Measurements from ENCODE around the gene RNF169. TPM values are rescaled to one million over a fixed set of nuclear protein-coding genes. Genes with fewer than 3 reads are reported as not detected.

Gene RNF169
- total and polyA plus RNA-seq, 2 of the 4 experiments (the other 2 are of a cell fraction) = 3.6 to 23.3 TPM

GRCh38 chr11:74731301-74732094 is 17.2 kb upstream of the RNF169 start, which contains the start of gene CHRDL2:
CHRDL2 (minus strand) TSS chr11:74731426; CDS start chr11:74730888, 538 bp downstream.
- Histone ChIP-seq H2AK9ac (replicated peaks; ENCODE audit: low read depth, low read length, poor library complexity) (no peak within 1 kb of the TSS), H2BK15ac (ENCODE audit: low read depth, low read length) (0 out of 3 replicates have a peak within 1 kb of the TSS, but pooled peaks have one; percentile 10), H2AFZ (replicated peaks; ENCODE audit: low read length, poor library complexity) (peak within 1 kb of the TSS; percentile 61), H4K5ac (ENCODE audit: low read depth, low read length) (no peak within 1 kb of the TSS), H3K4me3 (ENCODE audit: insufficient read depth, low read depth, low read length) (peak within 1 kb of the TSS; percentile 45), H3K56ac (ENCODE audit: extremely low read depth, insufficient read depth, low read length) (no peak within 1 kb of the TSS), H3K27ac (ENCODE audit: insufficient read depth, low read length) (no peak within 1 kb of the TSS), H3K4me2 (ENCODE audit: low read depth, low read length) (peak within 1 kb of the TSS; percentile 78), H4K8ac (ENCODE audit: low read depth in 2 of 2, low read length in 2 of 2) (no peak within 1 kb of the TSS), H2BK120ac (ENCODE audit: low read depth, low read length) (peak within 1 kb of the TSS; percentile 18; the same call in 1 of the 2 replicates), H3K4me1 (ENCODE audit: control insufficient read depth, insufficient read depth, low read length) (peaks cover 4% of the 10 kb centered on the region; the same call in 1 of the 2 replicates), H3K9me3 (ENCODE audit: control insufficient read depth, insufficient read depth, low read length) (no peaks in the 10 kb centered on the region), H3K79me1 (ENCODE audit: low read depth in 1 of 2, low read length in 2 of 2) (no peaks in the 10 kb centered on the region), H3K18ac (ENCODE audit: low read depth, low read length) (peak within 1 kb of the TSS; percentile 10; the same call in 1 of the 2 replicates), H2BK20ac (ENCODE audit: low read depth, low read length) (no peak within 1 kb of the TSS), H2BK5ac (ENCODE audit: low read depth, low read length, poor library complexity, severe bottlenecking) (no peak within 1 kb of the TSS), H3K9me1 (ENCODE audit: insufficient read depth, low read length) (no peaks in the 10 kb centered on the region), H3K23ac (ENCODE audit: low read depth, low read length) (no peak within 1 kb of the TSS), H3K36me3 (ENCODE audit: control insufficient read depth, insufficient read depth, low read length) (no peaks in the 10 kb centered on the region), H3K4ac (ENCODE audit: low read depth, low read length) (no peak within 1 kb of the TSS), H3K27me3 (ENCODE audit: control insufficient read depth, insufficient read depth, low read length) (peaks cover 61% of the 10 kb centered on the region), H3K14ac (replicated peaks; ENCODE audit: low read depth, low read length) (no peak within 1 kb of the TSS), H4K91ac (ENCODE audit: insufficient read depth, low read depth, low read length) (no peak within 1 kb of the TSS), H3K9ac (ENCODE audit: low read depth, low read length) (peak within 1 kb of the TSS; percentile 1; the same call in 1 of the 2 replicates), H2AK5ac (ENCODE audit: low read depth, low read length) (no peak within 1 kb of the TSS), H4K20me1 (ENCODE audit: insufficient read depth, low read length) (no peaks in the 10 kb centered on the region)
- WGBS, 2 experiments (ENCODE audit: extremely low coverage in 2 of 2, insufficient read length in 1 of 2) = 22% methylated on average over 14 of the region's 69 CpGs; no CpG with 5 or more reads in 1 of the 2 experiments
- ChIA-PET CTCF (no interaction called here), POLR2A (ENCODE audit: unreplicated experiment) (no interaction called here)
- TF ChIP-seq CEBPB (IDR thresholded peaks at IDR 0.05; ENCODE audit: low read depth, low read length) (no peak), ELK1 (IDR thresholded peaks at IDR 0.05; ENCODE audit: borderline replicate concordance, low read depth, low read length) (no peak), USF2 (IDR thresholded peaks at IDR 0.05; ENCODE audit: low read depth, low read length) (no peak), CHD1 (IDR thresholded peaks at IDR 0.05; ENCODE audit: low read depth, low read length) (no peak), MAFK (IDR thresholded peaks at IDR 0.05; ENCODE audit: low read depth, low read length) (no peak), RCOR1 (IDR thresholded peaks at IDR 0.05; ENCODE audit: insufficient replicate concordance, low read length) (no peak), SMC3 (IDR thresholded peaks at IDR 0.05; ENCODE audit: low read depth, low read length) (no peak), CTCF (conservative IDR thresholded peaks at IDR 0.05; ENCODE audit: low read depth, low read length) (no peak; the same call in 1 of the 2 replicates), BHLHE40 (IDR thresholded peaks at IDR 0.05; ENCODE audit: low read depth, low read length) (no peak), RFX5 (IDR thresholded peaks at IDR 0.05; ENCODE audit: low read depth, low read length) (no peak)
- in situ Hi-C loops (cut with MboI; ENCODE audit: low sequenced_read_pairs) (loop anchor here (10.0 kb wide), 1 partner anchor 477 kb away; no protein-coding TSS in a partner anchor), dilution Hi-C loops (cut with HindIII; ENCODE audit: low sequenced_read_pairs, unreplicated experiment) (loop anchor here (25.0 kb wide), 1 partner anchor 119 kb away; no protein-coding TSS in a partner anchor), intact Hi-C loops (cut with micrococcal nuclease) (no loop called here)
- DNase-seq (peak; percentile 34), ATAC-seq (ENCODE audit: low read depth) (peak; percentile 77)
- BruUV-seq (replicated peaks) = no TSS peak
